HepG2 (cell line): ENCODE data around the gene IRGQ. TPM values are rescaled to one million over a fixed set of nuclear protein-coding genes. Genes with fewer than 3 reads are reported as not detected.

ENCODE experiments used
- ATAC-seq: fragments of 200-7000 bp; cut with Tn5 transposase; 3 replicates; pipeline ENCODE4 v1.9.1; 2020; ENCODE audit warnings: mild to moderate bottlenecking, moderate library complexity
- BruUV-seq: library from RNA; stranded (reverse); fragments of 400-500 nt; replicated peaks from 2 replicates; lab custom pipeline; 2021; lab: Mats Ljungman, UMichigan
- CTCF ChIA-PET: fragments of 300-600 bp; formaldehyde crosslinking; extraction: SDS; loops from one replicate; lab custom pipeline; 2021; ENCODE audit warnings: low total read pairs, inconsistent platforms, low intra/inter-chr PET ratio; lab: Yijun Ruan, JAX
- POLR2A ChIA-PET: fragments of 350-600 bp; sonication (Branson Sonifier 250); formaldehyde crosslinking; loops from one replicate; lab custom pipeline; 2020; ENCODE audit warnings: antibody characterized with exemption, inconsistent platforms; lab: Yijun Ruan, JAX
- DNase-seq: peaks from one replicate; pipeline ENCODE4 v3.0.0-alpha.2; 2015; ENCODE audit warnings: low spot score
- FAIRE-seq: peaks from 3 replicates; lab custom pipeline; 2011; peaks lifted over from hg19 to GRCh38; lab: Jason Lieb, UNC
- H2AFZ ChIP-seq: one replicate; pipeline ENCODE4 v1.6.1; 2011; ENCODE audit warnings: low read length, inconsistent platforms
- H3K27ac ChIP-seq: fragments of 300-600 bp; 3 replicates; pipeline ENCODE4 v1.8.0; 2011; ENCODE audit warnings: mixed run types, mild to moderate bottlenecking, mixed read lengths, low read length, inconsistent platforms; ENCODE audit not compliant: insufficient read depth; ENCODE audit errors: extremely low read length
- H3K27me3 ChIP-seq, 2 experiments: fragments of 200-600 bp in 1 of 2; 2 replicates in 1 of 2; 3 replicates in 1 of 2; pipeline versions ENCODE4 v1.6.0 to v1.8.0; 2011; ENCODE audit warnings: low read length in 2 of 2, mild to moderate bottlenecking in 2 of 2, moderate library complexity in 2 of 2, inconsistent platforms in 1 of 2; ENCODE audit not compliant: insufficient read depth in 2 of 2, control insufficient read depth in 1 of 2
- H3K36me3 ChIP-seq, 2 experiments: fragments of 200-600 bp in 1 of 2; replicated peaks in 1 of 2; 2 replicates in 1 of 2; 3 replicates in 1 of 2; pipeline versions ENCODE4 v1.5.1 to v1.8.0; 2011; ENCODE audit warnings: low read length in 2 of 2, inconsistent platforms in 1 of 2; ENCODE audit not compliant: insufficient read depth in 2 of 2, control insufficient read depth in 1 of 2
- H3K4me1 ChIP-seq: 2 replicates; pipeline ENCODE4 v1.5.1; 2012; ENCODE audit warnings: low read length, inconsistent platforms; ENCODE audit not compliant: insufficient read depth
- H3K4me2 ChIP-seq: 2 replicates; pipeline ENCODE4 v1.6.0; 2011; ENCODE audit warnings: low read depth, low read length, inconsistent platforms
- H3K4me3 ChIP-seq, 3 experiments: fragments of 200-600 bp in 1 of 3; sonication (generic), shearing (Covaris generic) in 1 of 3; replicated peaks in 1 of 3; 2 replicates each; pipeline ENCODE4 v1.5.1; 2011 to 2016; ENCODE audit warnings: low read length in 3 of 3, inconsistent platforms in 2 of 3, low read depth in 2 of 3, mild to moderate bottlenecking in 2 of 3, control low read depth in 1 of 3, mixed read lengths in 1 of 3; ENCODE audit not compliant: insufficient read depth in 1 of 3
- H3K79me2 ChIP-seq: one replicate; pipeline ENCODE4 v1.6.1; 2011; ENCODE audit warnings: low read length, inconsistent platforms; ENCODE audit not compliant: insufficient read depth
- H3K9ac ChIP-seq: 2 replicates; pipeline ENCODE4 v1.6.0; 2011; ENCODE audit warnings: mild to moderate bottlenecking, low read depth, low read length, inconsistent platforms; ENCODE audit not compliant: insufficient read depth
- H3K9me3 ChIP-seq: 2 replicates; pipeline ENCODE4 v1.5.1; 2012; ENCODE audit warnings: mild to moderate bottlenecking, low read length
- H4K20me1 ChIP-seq: 2 replicates; pipeline ENCODE4 v1.6.0; 2011; ENCODE audit warnings: inconsistent platforms, mild to moderate bottlenecking, low read length, moderate library complexity; ENCODE audit not compliant: insufficient read depth
- ASH2L ChIP-seq: fragments of 300-600, 200-600 bp; sonication (generic); IDR thresholded peaks from 2 replicates; pipeline ENCODE4 v1.7.0; 2017; ENCODE audit warnings: low read depth, mild to moderate bottlenecking, moderate library complexity, mixed read lengths, low read length; ENCODE audit not compliant: insufficient read length
- CEBPZ ChIP-seq: IDR thresholded peaks from 2 replicates; pipeline ENCODE4 v1.6.1; 2012; ENCODE audit warnings: low read length, improper control_type of control experiment
- GRHL1 ChIP-seq: sonication (generic); formaldehyde crosslinking; conservative IDR thresholded peaks from 2 replicates; pipeline ENCODE4 v1.8.0; 2022; ENCODE audit warnings: missing genetic modification reagents
- MAFK ChIP-seq, 2 experiments: IDR thresholded peaks in 1 of 2; conservative IDR thresholded peaks in 1 of 2; 2 replicates each; pipeline ENCODE4 v1.6.1; 2011; ENCODE audit warnings: improper control_type of control experiment in 2 of 2, low read length in 2 of 2
- RBM22 ChIP-seq: fragments of 200-400 bp; formaldehyde crosslinking; optimal IDR thresholded peaks from 2 replicates; pipeline ENCODE3; 2017; ENCODE audit warnings: mild to moderate bottlenecking, low read length, moderate library complexity
- ZBTB1 ChIP-seq: sonication (generic); formaldehyde crosslinking; IDR thresholded peaks from 2 replicates; pipeline ENCODE4 v1.4.0; 2020; ENCODE audit warnings: missing genetic modification reagents, borderline replicate concordance
- ZBTB39 ChIP-seq: sonication (generic); formaldehyde crosslinking; IDR thresholded peaks from 2 replicates; pipeline ENCODE4 v1.5.0; 2020; ENCODE audit warnings: missing genetic modification reagents
- ZFX ChIP-seq: sonication (generic); formaldehyde crosslinking; IDR thresholded peaks from 2 replicates; pipeline ENCODE4 v1.4.0; 2020; ENCODE audit warnings: mild to moderate bottlenecking, low read depth, missing genetic modification reagents, moderate library complexity
- ZGPAT ChIP-seq: IDR thresholded peaks from 2 replicates; pipeline ENCODE4 v1.6.1; 2016; ENCODE audit warnings: mild to moderate bottlenecking
- ZNF292 ChIP-seq: sonication (generic); formaldehyde crosslinking; IDR thresholded peaks from 2 replicates; pipeline ENCODE4 v1.8.1; 2022; ENCODE audit warnings: mild to moderate bottlenecking, low read depth, missing genetic modification reagents, borderline replicate concordance
- WGBS: methylation state at CpG from one replicate; pipeline ENCODE4 v1.1.6; 2017; ENCODE audit warnings: low lambda C conversion rate; 5-methylcytosine and 5-hydroxymethylcytosine counted together
- in situ Hi-C: cut with HindIII; loops from 2 replicates; pipeline ENCODE4 v1.10.0; 2017; ENCODE audit warnings: low pct_unique_long_range_greater_than_20kb; ENCODE audit not compliant: extremely low pct_ligation_motif_present
- intact Hi-C: fragments of 100-400 bp; cut with micrococcal nuclease; formaldehyde crosslinking; loops from one replicate; pipeline ENCODE4 v1.10.0; 2022; ENCODE audit not compliant: unreplicated experiment
- polyA plus RNA-seq, 8 experiments: library from polyadenylated mRNA; depleted of rRNA in 3 of 8; stranded (reverse) in 7 of 8; unstranded in 1 of 8; fragments of >200 nt; fragmentation: Illumina TruSeq in 4 of 8; extraction: Trizol in 4 of 8; gene quantifications; 2 replicates each; pipeline versions ENCODE4 v1.2.1 to v1.2.3, GENCODE V29; 2011 to 2016; ENCODE audit warnings: low read depth in 4 of 8, missing spikeins in 1 of 8, mixed read lengths in 1 of 8; ENCODE audit not compliant: insufficient read depth in 1 of 8
- total RNA-seq, 5 experiments: library from RNA; depleted of rRNA; stranded (reverse); fragments of >200 nt; fragmentation: Illumina TruSeq; extraction: Trizol; gene quantifications; 2 replicates each; pipeline ENCODE4 v1.2.3, GENCODE V29; 2016; ENCODE audit warnings: low read depth in 1 of 5
- TF ChIP-seq, protein P1 (sequence below): IDR thresholded peaks from 2 replicates; pipeline ENCODE4 v1.6.1; 2016

IRGQ gene
- total and polyA plus RNA-seq, 2 of the 13 experiments (the other 11 are each of a cell fraction or from before 2014, with no cell fraction given): 11.6 to 12.4 TPM

DNA sequence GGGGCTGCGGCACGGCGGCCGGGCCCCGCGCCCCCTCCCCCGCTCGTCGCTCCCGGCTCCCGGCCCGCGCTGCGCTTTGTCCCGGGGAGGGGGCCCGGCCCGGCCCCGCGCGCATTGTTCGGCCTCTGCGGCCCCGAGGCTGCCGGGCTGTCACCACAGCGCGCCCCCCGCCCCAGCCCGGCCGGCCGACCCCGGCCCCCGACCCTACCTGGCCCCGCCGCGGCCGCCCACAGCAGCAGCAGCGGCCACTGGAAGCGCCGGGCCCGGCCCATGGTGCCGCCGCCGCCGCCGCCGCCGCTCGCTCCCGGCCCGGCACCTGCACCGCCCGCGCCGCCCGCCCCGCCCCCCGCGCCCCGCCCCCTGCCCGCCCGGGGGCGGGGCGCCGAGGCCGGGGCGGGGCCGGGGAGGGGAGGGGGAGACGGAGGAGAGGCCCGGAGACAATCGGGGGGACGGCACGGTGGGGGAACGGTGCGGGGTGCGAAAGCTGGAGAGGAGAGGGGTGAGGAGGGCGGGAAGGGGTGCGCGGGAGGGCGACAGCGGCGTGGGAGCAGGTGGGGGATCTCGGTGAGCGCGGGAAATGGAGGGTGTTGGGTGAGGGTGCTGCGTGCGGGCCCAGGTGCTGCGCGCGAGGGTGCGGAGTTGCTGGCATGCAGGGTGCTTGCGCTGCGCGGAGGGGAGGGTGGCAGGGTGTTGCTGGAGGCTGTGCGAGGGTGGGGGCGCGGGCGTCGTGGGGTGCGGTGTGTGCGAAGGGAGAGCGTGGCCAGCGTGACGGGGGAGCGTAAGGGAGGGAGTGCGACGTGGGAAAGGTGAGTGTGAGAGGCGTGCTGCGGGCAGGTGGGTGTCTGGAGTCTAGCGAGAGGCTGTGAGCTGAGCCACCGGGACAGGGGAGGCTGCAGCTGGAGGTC lies 43.8 kb upstream of the IRGQ start, which contains the start of gene CADM4:
Gene CADM4 (minus strand): TSS at position 332 of the 905 bp plus-strand sequence. CDS start 60 bp downstream, at position 272.
- no peak within 1 kb of the TSS for H2AFZ ChIP-seq
- H3K4me2 ChIP-seq: peak within 1 kb of the TSS; percentile 93
- intact Hi-C loops (no loop called here), in situ Hi-C loops (no loop called here)
- no peaks in the 10 kb centered on the region for H3K79me2 ChIP-seq
- POLR2A ChIA-PET: no interaction called here
- H3K27me3 ChIP-seq: no peaks in the 10 kb centered on the region
- CTCF ChIA-PET: no interaction called here
- H3K4me1 ChIP-seq: peaks cover 50% of the 10 kb centered on the region
- no peaks in the 10 kb centered on the region for H3K9me3 ChIP-seq
- FAIRE-seq (no peak), ATAC-seq (peak; percentile 35), DNase-seq (no peak)
- H3K4me3 ChIP-seq: peak within 1 kb of the TSS; percentile 68 to 84 (median 83)
- BruUV-seq: no TSS peak
- H4K20me1 ChIP-seq: no peaks in the 10 kb centered on the region
- H3K36me3 ChIP-seq: no peaks in the 10 kb centered on the region
- peak within 1 kb of the TSS; percentile 70 for H3K9ac ChIP-seq
- WGBS: 2% methylated on average over 44 of the region's 110 CpGs
- no peak within 1 kb of the TSS for H3K27ac ChIP-seq
- TF ChIP-seq MAFK (conservative IDR thresholded peaks at IDR 0.05 in 1 of 2, IDR thresholded peaks at IDR 0.05 in 1 of 2; ENCODE audit: low read length in 2 of 2): no peak
- 0 out of 2 replicates have a peak, but pooled peaks have one; percentile 47 for TF ChIP-seq ZNF292 (CRISPR knock-in tag)
- TF ChIP-seq RBM22: no peak
- TF ChIP-seq ASH2L: no peak
- TF ChIP-seq ZBTB1: no peak
- TF ChIP-seq, protein P1, sequence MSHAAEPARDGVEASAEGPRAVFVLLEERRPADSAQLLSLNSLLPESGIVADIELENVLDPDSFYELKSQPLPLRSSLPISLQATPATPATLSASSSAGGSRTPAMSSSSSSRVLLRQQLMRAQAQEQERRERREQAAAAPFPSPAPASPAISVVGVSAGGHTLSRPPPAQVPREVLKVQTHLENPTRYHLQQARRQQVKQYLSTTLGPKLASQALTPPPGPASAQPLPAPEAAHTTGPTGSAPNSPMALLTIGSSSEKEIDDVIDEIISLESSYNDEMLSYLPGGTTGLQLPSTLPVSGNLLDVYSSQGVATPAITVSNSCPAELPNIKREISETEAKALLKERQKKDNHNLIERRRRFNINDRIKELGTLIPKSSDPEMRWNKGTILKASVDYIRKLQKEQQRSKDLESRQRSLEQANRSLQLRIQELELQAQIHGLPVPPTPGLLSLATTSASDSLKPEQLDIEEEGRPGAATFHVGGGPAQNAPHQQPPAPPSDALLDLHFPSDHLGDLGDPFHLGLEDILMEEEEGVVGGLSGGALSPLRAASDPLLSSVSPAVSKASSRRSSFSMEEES (CRISPR knock-in tag): 0 out of 2 replicates have a peak, but pooled peaks have one; percentile 10
- no peak for TF ChIP-seq ZBTB39 (CRISPR knock-in tag)
- TF ChIP-seq GRHL1 (CRISPR knock-in tag): no peak
- TF ChIP-seq CEBPZ: no peak
- TF ChIP-seq ZGPAT (CRISPR knock-in tag): no peak; the same call in 1 of the 2 replicates
- peak; percentile 70 for TF ChIP-seq ZFX (CRISPR knock-in tag)
